BE2C (cell line): ENCODE data around the gene HSD3B1.

Experiments used
- DNase-seq: peaks from one replicate; pipeline ENCODE4 v3.0.0-alpha.2; 2020
- H3K27me3 ChIP-seq: fragments of 250-450 bp; sonication (Bioruptor Pico); 2 replicates; pipeline ENCODE4 v1.5.1; 2020; ENCODE audit warnings: mild to moderate bottlenecking
- H3K36me3 ChIP-seq: fragments of 250-450 bp; sonication (Bioruptor Pico); 2 replicates; pipeline ENCODE4 v1.5.1; 2020; ENCODE audit warnings: mild to moderate bottlenecking
- H3K4me1 ChIP-seq: fragments of 250-450 bp; sonication (Bioruptor Pico); 2 replicates; pipeline ENCODE4 v1.5.1; 2020
- H3K4me3 ChIP-seq: 2 replicates; pipeline ENCODE4 v1.5.1; 2011; ENCODE audit warnings: low read depth, low read length
- H3K9me3 ChIP-seq: fragments of 250-450 bp; sonication (Bioruptor Pico); 2 replicates; pipeline ENCODE4 v1.5.1; 2020
- TF ChIP-seq, protein P1 (sequence below): IDR thresholded peaks from 2 replicates; pipeline ENCODE4 v1.5.1; 2012; ENCODE audit warnings: mild to moderate bottlenecking, low read depth, low read length

Gene HSD3B1

DNA sequence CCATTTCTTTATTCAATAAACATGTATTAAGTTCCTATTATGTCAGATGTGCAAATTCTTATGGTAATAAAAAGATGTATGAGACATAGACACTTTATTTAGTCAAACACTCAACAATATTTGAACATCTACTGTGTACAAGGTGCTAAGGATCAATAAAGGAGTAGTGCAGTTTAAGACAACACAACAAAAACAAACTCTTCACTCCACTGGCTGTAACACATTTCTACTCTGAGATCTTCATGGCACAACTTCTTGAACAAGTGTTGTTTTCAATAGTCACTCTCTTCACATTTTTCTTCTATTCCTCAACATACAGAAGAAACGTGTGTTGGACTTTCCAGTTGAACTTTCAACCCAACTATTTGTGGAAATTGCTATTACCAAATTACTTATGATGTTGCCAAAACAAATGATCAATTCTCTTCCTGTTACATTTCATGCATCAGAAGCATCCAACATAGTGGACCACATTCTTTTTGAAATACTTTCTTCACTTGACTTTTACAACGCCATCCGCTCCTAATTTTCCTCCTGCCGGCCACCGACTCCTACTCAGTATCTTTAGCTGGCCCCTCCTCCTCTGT, 25.4 kb downstream of the HSD3B1 start:
- DNase-seq = no peak
- H3K27me3 ChIP-seq = no peaks in the 10 kb centered on the region
- no peaks in the 10 kb centered on the region for H3K4me1 ChIP-seq
- no peak overlapping the region for H3K4me3 ChIP-seq
- TF ChIP-seq, protein P1, sequence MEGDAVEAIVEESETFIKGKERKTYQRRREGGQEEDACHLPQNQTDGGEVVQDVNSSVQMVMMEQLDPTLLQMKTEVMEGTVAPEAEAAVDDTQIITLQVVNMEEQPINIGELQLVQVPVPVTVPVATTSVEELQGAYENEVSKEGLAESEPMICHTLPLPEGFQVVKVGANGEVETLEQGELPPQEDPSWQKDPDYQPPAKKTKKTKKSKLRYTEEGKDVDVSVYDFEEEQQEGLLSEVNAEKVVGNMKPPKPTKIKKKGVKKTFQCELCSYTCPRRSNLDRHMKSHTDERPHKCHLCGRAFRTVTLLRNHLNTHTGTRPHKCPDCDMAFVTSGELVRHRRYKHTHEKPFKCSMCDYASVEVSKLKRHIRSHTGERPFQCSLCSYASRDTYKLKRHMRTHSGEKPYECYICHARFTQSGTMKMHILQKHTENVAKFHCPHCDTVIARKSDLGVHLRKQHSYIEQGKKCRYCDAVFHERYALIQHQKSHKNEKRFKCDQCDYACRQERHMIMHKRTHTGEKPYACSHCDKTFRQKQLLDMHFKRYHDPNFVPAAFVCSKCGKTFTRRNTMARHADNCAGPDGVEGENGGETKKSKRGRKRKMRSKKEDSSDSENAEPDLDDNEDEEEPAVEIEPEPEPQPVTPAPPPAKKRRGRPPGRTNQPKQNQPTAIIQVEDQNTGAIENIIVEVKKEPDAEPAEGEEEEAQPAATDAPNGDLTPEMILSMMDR = no peak
- H3K36me3 ChIP-seq = no peaks in the 10 kb centered on the region
- no peaks in the 10 kb centered on the region; the same call in 1 of the 2 replicates for H3K9me3 ChIP-seq

DNA sequence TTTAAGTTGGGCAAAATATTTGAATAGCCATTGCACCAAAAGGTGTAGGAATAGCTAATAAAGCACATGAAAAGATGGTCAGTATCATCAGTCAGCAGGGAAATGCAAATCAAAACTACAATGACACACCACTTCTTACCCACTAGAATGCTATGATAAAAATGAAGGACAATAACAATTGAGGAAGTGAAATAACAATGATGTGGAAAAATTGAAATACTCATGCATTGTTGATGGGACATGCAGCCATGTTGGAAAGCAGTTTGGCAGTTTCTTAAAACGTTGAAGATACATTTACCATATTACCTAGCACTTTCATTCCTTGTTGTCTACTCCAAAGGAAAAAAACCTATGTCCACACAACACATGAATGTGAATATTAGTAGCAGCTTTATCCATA, 28.4 kb downstream of the HSD3B1 start:
- H3K9me3 ChIP-seq = no peaks in the 10 kb centered on the region; the same call in 1 of the 2 replicates
- TF ChIP-seq, protein P1 = no peak
- no peaks in the 10 kb centered on the region for H3K36me3 ChIP-seq

DNA sequence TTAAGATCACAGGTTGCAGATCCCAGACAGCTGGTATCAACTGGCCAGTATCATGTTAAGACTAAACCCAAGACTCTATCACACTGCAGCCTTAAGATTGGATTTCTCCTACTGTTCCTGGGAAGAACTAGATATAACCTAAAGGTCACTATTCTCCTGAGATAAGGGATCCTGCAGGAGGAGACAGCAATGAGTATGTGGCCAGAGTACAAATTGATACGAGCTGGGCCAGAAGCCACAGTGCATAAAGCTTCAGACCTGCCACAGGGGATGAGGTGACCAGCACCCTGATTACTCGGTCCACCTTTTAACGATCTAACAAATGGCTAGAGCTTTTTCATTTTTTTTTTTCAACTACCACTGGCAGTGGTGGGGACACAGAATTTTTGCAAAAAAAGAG, 31.0 kb downstream of the HSD3B1 start:
- TF ChIP-seq, protein P1 = no peak
- no peak for DNase-seq
- Histone ChIP-seq H3K27me3 (no peaks in the 10 kb centered on the region), H3K4me3 (no peak overlapping the region), H3K4me1 (no peaks in the 10 kb centered on the region), H3K36me3 (no peaks in the 10 kb centered on the region), H3K9me3 (no peaks in the 10 kb centered on the region; the same call in 1 of the 2 replicates)

More for the DNA sequence above, 28.4 kb downstream of the HSD3B1 start:
- Histone ChIP-seq H3K27me3 (no peaks in the 10 kb centered on the region), H3K4me3 (no peak overlapping the region), H3K4me1 (no peaks in the 10 kb centered on the region)
- DNase-seq = no peak

DNA sequence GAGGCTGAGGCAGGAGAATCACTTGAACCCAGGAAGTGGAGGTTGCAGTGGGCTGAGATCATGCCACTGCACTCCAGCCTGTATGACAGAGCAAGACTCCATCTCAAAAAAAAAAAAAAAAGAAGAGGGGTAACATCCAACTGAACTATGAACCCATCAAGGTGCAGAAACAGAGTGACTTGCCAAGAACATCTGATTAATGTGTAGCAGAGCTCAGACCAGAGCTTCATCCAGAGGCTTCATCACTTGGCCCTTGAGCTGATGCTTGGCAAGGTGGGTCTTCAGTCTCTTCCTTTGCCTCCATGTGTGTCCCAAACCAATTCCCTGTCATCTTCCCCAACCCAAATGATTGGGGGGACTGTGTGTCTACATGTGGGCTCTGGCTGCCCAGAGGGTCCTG, 32.6 kb downstream of the HSD3B1 start:
- TF ChIP-seq, protein P1 = no peak
- Histone ChIP-seq H3K9me3 (no peaks in the 10 kb centered on the region), H3K27me3 (no peaks in the 10 kb centered on the region)

DNA sequence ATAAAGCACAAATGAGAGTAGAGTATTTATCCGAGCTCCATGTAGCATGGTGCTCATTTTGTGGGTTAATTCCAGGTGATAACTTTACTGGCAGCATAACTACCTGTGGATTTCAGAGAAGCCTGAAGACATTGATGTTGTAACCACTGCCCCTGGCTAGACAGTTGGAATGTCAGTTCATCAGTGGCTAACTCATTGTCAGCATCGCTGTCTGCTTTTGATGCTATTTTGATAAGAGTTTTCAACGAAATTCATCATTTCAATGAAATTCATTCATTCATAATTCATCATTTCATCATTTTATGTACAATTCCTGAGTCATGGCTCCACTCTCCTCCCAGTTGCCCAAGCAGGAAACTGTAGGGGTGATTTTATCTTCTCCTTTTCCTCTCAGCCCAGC, 34.4 kb downstream of the HSD3B1 start:
- TF ChIP-seq, protein P1 = no peak
- Histone ChIP-seq H3K36me3 (no peaks in the 10 kb centered on the region), H3K4me3 (no peak overlapping the region), H3K9me3 (no peaks in the 10 kb centered on the region), H3K27me3 (no peaks in the 10 kb centered on the region), H3K4me1 (no peaks in the 10 kb centered on the region)
- no peak for DNase-seq

More for the DNA sequence above, 32.6 kb downstream of the HSD3B1 start:
- H3K4me3 ChIP-seq = no peak overlapping the region
- no peaks in the 10 kb centered on the region for H3K4me1 ChIP-seq
- DNase-seq = no peak
- H3K36me3 ChIP-seq = no peaks in the 10 kb centered on the region

DNA sequence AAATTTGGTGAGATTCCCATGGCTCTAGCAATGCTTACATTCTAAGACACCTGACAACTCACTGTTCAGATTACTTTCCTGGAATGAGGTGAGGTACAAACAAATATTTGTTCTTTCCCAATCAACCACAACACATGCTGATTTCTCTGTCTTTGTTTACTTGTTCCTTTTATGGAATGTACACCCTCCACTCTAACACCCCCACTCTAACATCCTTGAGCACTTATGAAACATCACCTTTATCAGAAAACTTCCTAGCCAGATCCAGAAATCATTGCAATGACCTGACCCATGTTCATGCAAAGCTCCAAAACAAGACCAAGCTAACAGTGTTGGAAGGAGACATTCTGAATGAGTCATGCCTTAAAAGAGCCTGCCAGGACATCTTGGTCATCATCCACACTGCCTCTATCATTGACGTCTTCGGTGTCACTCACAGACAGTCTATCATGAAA, 35.5 kb downstream of the HSD3B1 start:
- TF ChIP-seq, protein P1 = no peak
- Histone ChIP-seq H3K27me3 (no peaks in the 10 kb centered on the region), H3K36me3 (no peaks in the 10 kb centered on the region), H3K9me3 (no peaks in the 10 kb centered on the region), H3K4me3 (no peak overlapping the region), H3K4me1 (no peaks in the 10 kb centered on the region)
- DNase-seq = no peak
